Measurements from ENCODE around the gene FBP2. TPM values are rescaled to one million over a fixed set of nuclear protein-coding genes. Genes with fewer than 3 reads are reported as not detected.
A peak's percentile ranks its signal among the peaks of the same experiment; 100 is the strongest.

Gene FBP2
- total RNA-seq, result not detected

- DNase-seq (ENCODE audit: low read depth in 2 of 3, low spot score in 2 of 3), result no peak
These were observed at the start of gene FBP2 for GRCh38 chr9:94593459-94594345. TSS of gene FBP2 (minus strand) at chr9:94593824. CDS start at chr9:94593726, 98 bp downstream.

DNA sequence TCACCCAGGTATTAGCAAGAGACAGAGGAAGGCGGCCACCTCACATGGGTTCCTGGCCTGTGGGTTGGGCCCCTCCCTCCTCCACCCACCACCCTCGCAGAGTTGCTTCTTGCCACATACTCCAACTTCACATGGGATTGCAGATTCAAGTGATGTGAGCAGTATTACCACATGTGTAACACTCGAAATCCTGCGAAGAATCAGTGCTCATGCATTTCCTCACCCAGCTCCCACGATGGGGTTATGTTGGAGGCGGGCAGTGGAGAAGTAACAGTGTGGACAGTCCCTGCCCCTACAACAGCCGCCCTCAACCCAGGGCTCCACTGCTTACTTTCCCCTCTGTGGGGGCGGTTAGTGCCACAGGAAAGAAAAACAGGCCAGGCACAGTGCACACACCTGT, 49.6 kb upstream of the FBP2 start:
- DNase-seq (ENCODE audit: low read depth in 2 of 3, low spot score in 2 of 3), result no peak

DNA sequence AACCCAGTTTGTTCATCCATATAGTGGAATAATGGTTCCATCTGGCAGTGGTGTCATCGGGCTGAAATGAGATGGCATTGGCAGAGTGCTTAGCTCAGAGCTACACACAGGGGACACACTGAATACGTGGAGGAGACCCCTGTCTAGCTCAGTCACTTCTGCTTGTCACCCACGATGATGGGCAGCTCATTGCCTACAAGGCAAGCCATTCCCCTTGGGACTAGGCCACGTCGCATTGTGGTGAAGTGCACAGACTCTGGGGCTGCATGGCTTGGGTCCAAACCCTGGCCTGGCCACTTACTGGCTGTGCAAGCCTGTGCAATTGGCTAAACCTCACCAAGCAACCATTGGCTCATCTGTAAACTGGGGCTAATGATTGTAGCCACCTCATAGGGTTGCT, 48.9 kb upstream of the FBP2 start:
- DNase-seq (ENCODE audit: low read depth in 2 of 3, low spot score in 2 of 3), result no peak

GRCh38 chr9:94639999-94640376, 46.4 kb upstream of the FBP2 start:
- no peak for DNase-seq (ENCODE audit: low read depth in 2 of 3, low spot score in 2 of 3)

DNA sequence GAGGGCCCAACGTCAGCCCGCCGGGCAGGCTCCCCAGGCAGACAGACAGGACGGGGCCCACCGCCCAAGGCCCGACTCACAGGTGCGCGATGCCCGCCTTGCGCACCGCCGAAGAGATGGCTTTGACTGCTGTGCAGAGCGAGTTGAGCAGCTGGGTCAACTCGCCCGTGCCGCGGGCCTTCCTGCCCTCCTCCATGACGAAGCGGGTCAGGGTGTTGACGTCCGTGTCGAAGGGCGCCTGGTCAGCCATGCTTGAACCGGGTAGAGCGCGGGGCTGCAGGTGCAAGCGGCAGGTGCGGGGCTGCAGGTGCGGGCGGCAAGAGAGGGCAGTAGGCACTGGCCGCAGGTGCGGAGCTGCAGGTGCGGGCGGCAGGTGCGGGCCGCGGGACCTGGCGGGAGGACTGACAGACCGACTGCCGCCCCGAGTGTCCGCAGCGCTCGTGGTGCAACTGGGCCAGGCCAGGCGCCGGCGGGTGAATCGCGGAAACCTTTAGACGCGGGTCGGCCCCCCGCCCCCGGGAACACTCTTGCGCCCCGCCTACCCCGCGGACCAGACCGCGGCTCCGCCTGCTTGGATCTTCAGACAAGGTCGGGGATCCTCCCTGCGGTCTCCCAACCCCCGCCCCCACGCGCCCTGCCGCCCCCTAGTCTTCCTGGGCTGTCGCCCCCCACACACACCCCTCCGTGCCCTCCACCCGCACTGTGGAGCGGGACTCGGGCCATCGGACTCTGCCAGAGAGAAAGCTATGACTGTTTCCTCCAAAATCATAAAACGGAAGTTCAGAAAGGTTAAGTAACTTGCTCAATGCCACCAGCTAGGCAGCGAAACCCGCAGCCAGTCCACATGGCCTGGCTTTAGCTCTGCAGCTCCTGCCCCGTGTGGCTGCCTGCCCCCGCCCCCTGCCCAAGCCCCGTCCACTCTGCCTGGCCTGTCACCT, 45.7 kb upstream of the FBP2 start, which contains the start of gene FBP1:
TSS of gene FBP1 (minus strand) at position 458 of the 938 bp plus-strand sequence. CDS start at position 250, 208 bp downstream.
- peak in 1 of 3 donors; percentile 39 for DNase-seq (ENCODE audit: low read depth in 2 of 3, low spot score in 2 of 3)

- DNase-seq (ENCODE audit: low read depth in 2 of 3, low spot score in 2 of 3), result peak in 1 of 3 donors; percentile 9
These were observed 44.9 kb upstream of the FBP2 start for GRCh38 chr9:94638335-94639060.

GRCh38 chr9:94632737-94633136, 39.1 kb upstream of the FBP2 start:
- DNase-seq (ENCODE audit: low read depth in 2 of 3, low spot score in 2 of 3), result no peak

- no peak for DNase-seq (ENCODE audit: low read depth in 2 of 3, low spot score in 2 of 3)
These were observed 38.0 kb upstream of the FBP2 start for GRCh38 chr9:94631599-94631998.

GRCh38 chr9:94630833-94631232, 37.2 kb upstream of the FBP2 start:
- no peak for DNase-seq (ENCODE audit: low read depth in 2 of 3, low spot score in 2 of 3)

GRCh38 chr9:94630281-94630680, 36.7 kb upstream of the FBP2 start:
- DNase-seq (ENCODE audit: low read depth in 2 of 3, low spot score in 2 of 3), result no peak

GRCh38 chr9:94627287-94627686, 33.7 kb upstream of the FBP2 start:
- no peak for DNase-seq (ENCODE audit: low read depth in 2 of 3, low spot score in 2 of 3)

- no peak for DNase-seq (ENCODE audit: low read depth in 2 of 3, low spot score in 2 of 3)
These were observed 32.2 kb upstream of the FBP2 start for GRCh38 chr9:94625835-94626234.

DNA sequence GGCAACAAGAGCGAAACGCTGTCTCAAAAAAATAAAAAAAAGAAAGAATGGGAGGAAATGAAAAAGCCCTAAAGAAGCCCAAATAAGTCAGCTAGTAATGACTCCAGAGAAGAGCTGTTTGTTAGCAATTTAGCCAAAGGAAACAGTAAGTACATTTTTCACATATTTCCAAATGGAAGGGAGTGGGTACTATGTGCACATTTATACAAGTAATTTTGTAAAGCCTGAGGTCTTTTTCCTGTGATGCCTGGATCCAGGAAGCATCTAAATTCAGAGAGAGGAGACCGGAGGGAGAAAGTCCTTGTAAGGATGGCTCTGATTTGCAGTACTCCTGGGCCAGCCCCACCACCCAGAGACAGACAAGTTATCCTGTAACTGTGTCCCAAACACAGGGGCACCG, 31.0 kb upstream of the FBP2 start:
- no peak for DNase-seq (ENCODE audit: low read depth in 2 of 3, low spot score in 2 of 3)

DNA sequence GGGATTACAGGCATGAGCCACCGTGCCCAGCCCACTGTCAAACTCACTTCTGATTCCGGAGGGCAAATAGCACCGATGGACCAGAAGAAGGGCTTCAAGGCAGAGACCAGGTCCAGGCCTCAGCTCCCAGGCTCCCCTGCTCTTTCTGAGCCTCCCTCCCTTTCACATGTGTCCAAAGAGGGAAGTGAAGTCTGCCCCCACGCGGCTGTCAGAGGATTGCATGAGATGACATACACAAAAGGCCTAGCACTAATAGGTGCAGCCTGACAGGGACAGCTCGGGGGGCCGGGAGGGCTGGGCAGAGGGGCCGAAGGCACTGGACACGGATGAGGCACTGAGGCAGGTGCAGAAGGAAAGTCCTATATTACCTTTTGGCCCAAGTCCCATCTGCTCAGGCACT, 29.6 kb upstream of the FBP2 start:
- peak in 1 of 3 donors; percentile 65 for DNase-seq (ENCODE audit: low read depth in 2 of 3, low spot score in 2 of 3)

DNA sequence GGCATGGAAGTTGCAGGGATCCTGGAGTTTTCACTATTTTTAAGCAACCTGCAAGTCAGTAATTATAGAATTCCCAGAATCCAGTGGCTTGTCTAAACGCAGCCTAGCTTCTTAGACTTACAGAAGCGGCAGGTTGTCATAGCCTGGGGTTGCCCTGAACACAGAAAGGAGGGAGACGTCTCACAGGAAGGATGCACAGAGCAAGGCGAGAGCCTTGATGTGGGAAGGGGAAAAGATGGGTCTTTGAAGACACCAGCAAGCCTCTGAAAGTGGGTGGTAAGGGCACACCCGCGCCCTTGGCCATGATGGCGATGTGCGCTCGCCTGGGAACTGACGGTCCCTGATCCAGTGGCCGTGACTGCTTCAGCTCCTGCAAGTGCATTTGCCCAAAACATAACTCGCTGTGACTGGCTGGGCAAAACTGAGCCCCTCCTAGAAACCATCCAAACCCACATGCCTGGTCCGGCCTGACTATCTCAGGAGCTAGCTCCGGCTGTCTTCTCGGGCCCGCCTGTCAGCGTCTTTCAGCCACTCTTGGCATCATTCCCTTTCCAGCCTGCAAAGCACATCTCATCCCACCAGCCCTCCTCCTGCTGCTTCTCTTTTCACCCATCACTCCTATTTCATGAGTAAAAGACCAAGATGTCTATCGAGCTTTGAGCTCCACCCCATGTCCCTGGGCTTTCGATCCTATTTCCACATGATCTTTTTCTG, 28.6 kb upstream of the FBP2 start:
- no peak for DNase-seq (ENCODE audit: low read depth in 2 of 3, low spot score in 2 of 3)

DNA sequence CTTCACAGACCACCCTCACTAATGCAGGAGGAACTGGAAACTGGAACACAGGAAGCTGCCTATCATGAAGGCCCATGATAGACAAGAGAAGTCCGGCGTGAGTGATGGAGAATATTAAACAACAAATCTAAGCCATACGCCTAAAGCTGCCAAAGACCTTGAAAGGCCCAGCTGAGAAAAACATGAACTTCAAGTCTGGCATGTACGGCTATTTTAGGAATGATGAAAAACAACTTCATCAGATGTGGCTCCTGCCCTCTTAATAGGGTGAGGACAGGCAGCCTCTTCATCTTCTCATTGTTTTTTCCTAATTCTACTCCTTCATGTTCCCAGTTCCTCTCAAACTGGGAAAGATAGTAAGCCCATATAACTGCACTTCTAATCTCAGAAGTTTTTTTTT, 25.4 kb upstream of the FBP2 start:
- DNase-seq (ENCODE audit: low read depth in 2 of 3, low spot score in 2 of 3), result no peak

- no peak for DNase-seq (ENCODE audit: low read depth in 2 of 3, low spot score in 2 of 3)
These were observed 19.4 kb upstream of the FBP2 start for GRCh38 chr9:94613003-94613402.

GRCh38 chr9:94612071-94612470, 18.4 kb upstream of the FBP2 start:
- no peak for DNase-seq (ENCODE audit: low read depth in 2 of 3, low spot score in 2 of 3)

GRCh38 chr9:94611638-94612068, 18.0 kb upstream of the FBP2 start:
- DNase-seq (ENCODE audit: low read depth in 2 of 3, low spot score in 2 of 3), result no peak

DNA sequence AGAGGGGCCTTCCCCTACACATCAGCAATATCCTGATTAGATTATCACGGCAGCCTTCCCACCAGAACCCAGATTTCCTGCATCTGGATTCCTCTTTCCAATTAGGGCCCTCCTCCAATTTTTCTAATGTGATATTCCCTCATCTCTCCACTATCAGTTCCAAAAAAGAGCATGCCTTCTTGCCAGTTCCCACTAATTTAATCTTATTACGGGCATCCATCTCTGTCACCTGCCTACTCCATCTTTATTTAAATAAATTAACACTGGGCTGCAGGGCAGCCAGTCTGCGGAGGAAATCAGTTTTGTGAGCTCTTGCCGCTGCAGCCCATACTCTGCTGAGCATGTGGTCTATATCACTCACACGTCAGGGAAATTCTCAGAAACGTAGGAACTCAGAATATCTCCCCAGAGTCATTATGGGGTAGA, 16.6 kb upstream of the FBP2 start:
- no peak for DNase-seq (ENCODE audit: low read depth in 2 of 3, low spot score in 2 of 3)
